HepG2 (cell line): Measurements from ENCODE around the gene KHNYN. TPM values are rescaled to one million over a fixed set of nuclear protein-coding genes. Genes with fewer than 3 reads are reported as not detected.

Experiments used
- ARID4A ChIP-seq: sonication (generic); formaldehyde crosslinking; IDR thresholded peaks from 2 replicates; pipeline ENCODE4 v1.5.0; 2020; ENCODE audit warnings: mild to moderate bottlenecking, missing genetic modification reagents, borderline replicate concordance
- BRF2 ChIP-seq: sonication (generic); formaldehyde crosslinking; IDR thresholded peaks from 2 replicates; pipeline ENCODE4 v1.8.1; 2022; ENCODE audit warnings: mild to moderate bottlenecking, missing genetic modification reagents
- CERS6 ChIP-seq: sonication (generic); formaldehyde crosslinking; IDR thresholded peaks from 2 replicates; pipeline ENCODE4 v1.5.0; 2020; ENCODE audit warnings: missing genetic modification reagents
- DBP ChIP-seq: sonication (generic); formaldehyde crosslinking; IDR thresholded peaks from 2 replicates; pipeline ENCODE4 v1.4.0; 2020; ENCODE audit warnings: missing genetic modification reagents; ENCODE audit errors: not compliant biosample characterization
- FOSL2 ChIP-seq: sonication (generic); formaldehyde crosslinking; IDR thresholded peaks from 2 replicates; pipeline ENCODE4 v1.4.0; 2020; ENCODE audit warnings: missing genetic modification reagents
- KAT8 ChIP-seq: IDR thresholded peaks from 2 replicates; pipeline ENCODE4 v1.6.1; 2016; ENCODE audit warnings: missing genetic modification reagents, missing compliant biosample characterization
- PBX2 ChIP-seq: IDR thresholded peaks from 2 replicates; pipeline ENCODE4 v1.6.1; 2016; ENCODE audit warnings: control low read depth
- RFX5 ChIP-seq: IDR thresholded peaks from 2 replicates; pipeline ENCODE4 v1.6.1; 2011; ENCODE audit warnings: low read depth, low read length, improper control_type of control experiment
- RFXAP ChIP-seq: sonication (generic); formaldehyde crosslinking; IDR thresholded peaks from 2 replicates; pipeline ENCODE4 v1.4.0; 2020; ENCODE audit warnings: missing genetic modification reagents, borderline replicate concordance
- ZBTB37 ChIP-seq: sonication (generic); formaldehyde crosslinking; IDR thresholded peaks from 2 replicates; pipeline ENCODE4 v1.4.0; 2020; ENCODE audit warnings: mild to moderate bottlenecking, missing genetic modification reagents
- ZKSCAN8 ChIP-seq: IDR thresholded peaks from 2 replicates; pipeline ENCODE4 v1.6.1; 2016; ENCODE audit warnings: borderline replicate concordance, missing genetic modification reagents, missing compliant biosample characterization
- ZNF382 ChIP-seq: sonication (generic); formaldehyde crosslinking; IDR thresholded peaks from 2 replicates; pipeline ENCODE4 v1.5.0; 2020; ENCODE audit warnings: missing genetic modification reagents, mild to moderate bottlenecking, borderline replicate concordance
- ZNF556 ChIP-seq: sonication (generic); formaldehyde crosslinking; IDR thresholded peaks from 2 replicates; pipeline ENCODE4 v1.4.0; 2020; ENCODE audit warnings: mild to moderate bottlenecking, missing genetic modification reagents, borderline replicate concordance
- ZNF773 ChIP-seq: sonication (generic); formaldehyde crosslinking; IDR thresholded peaks from 2 replicates; pipeline ENCODE4 v1.4.0; 2020; ENCODE audit warnings: missing genetic modification reagents, borderline replicate concordance
- ZNF777 ChIP-seq: sonication (generic); formaldehyde crosslinking; IDR thresholded peaks from 2 replicates; pipeline ENCODE4 v1.4.0; 2020; ENCODE audit warnings: missing genetic modification reagents
- ZNF780A ChIP-seq: sonication (generic); formaldehyde crosslinking; IDR thresholded peaks from 2 replicates; pipeline ENCODE4 v1.8.0; 2022; ENCODE audit warnings: mild to moderate bottlenecking, missing genetic modification reagents, moderate library complexity
- ZNF879 ChIP-seq: sonication (generic); formaldehyde crosslinking; IDR thresholded peaks from 2 replicates; pipeline ENCODE4 v1.8.1; 2023; ENCODE audit warnings: missing genetic modification reagents
- polyA plus RNA-seq, 8 experiments: library from polyadenylated mRNA; depleted of rRNA in 3 of 8; stranded (reverse) in 7 of 8; unstranded in 1 of 8; fragments of >200 nt; fragmentation: Illumina TruSeq in 4 of 8; extraction: Trizol in 4 of 8; gene quantifications; 2 replicates each; pipeline versions ENCODE4 v1.2.1 to v1.2.3, GENCODE V29; 2011 to 2016; ENCODE audit warnings: low read depth in 4 of 8, missing spikeins in 1 of 8, mixed read lengths in 1 of 8; ENCODE audit not compliant: insufficient read depth in 1 of 8
- total RNA-seq, 5 experiments: library from RNA; depleted of rRNA; stranded (reverse); fragments of >200 nt; fragmentation: Illumina TruSeq; extraction: Trizol; gene quantifications; 2 replicates each; pipeline ENCODE4 v1.2.3, GENCODE V29; 2016; ENCODE audit warnings: low read depth in 1 of 5

The KHNYN gene
- total and polyA plus RNA-seq, 2 of the 13 experiments (the other 11 are each of a cell fraction or from before 2014, with no cell fraction given) = 52.8 to 75.7 TPM

GRCh38 chr14:24429395-24430142, at the start of gene KHNYN, which contains the start of gene CBLN3 (continued):
- TF ChIP-seq BRF2 (CRISPR knock-in tag) (peak; percentile 91; the same call in 1 of the 2 replicates), ZBTB37 (no peak), ZNF780A (0 out of 2 replicates have a peak, but pooled peaks have one; percentile 6), ZNF382 (CRISPR knock-in tag) (no peak), CERS6 (CRISPR knock-in tag) (0 out of 2 replicates have a peak, but pooled peaks have one; percentile 12), ZNF879 (CRISPR knock-in tag) (peak; percentile 82; the same call in 1 of the 2 replicates), ZNF773 (peak; percentile 61; the same call in 1 of the 2 replicates), FOSL2 (CRISPR knock-in tag) (peak; percentile 85), ZNF777 (peak; percentile 99), ZNF556 (CRISPR knock-in tag) (peak; percentile 63; the same call in 1 of the 2 replicates), PBX2 (CRISPR knock-in tag) (no peak), RFXAP (CRISPR knock-in tag) (peak; percentile 38; the same call in 1 of the 2 replicates), DBP (CRISPR knock-in tag) (no peak), RFX5 (no peak), ARID4A (peak; percentile 75; the same call in 1 of the 2 replicates), ZKSCAN8 (CRISPR knock-in tag) (peak; percentile 80), KAT8 (CRISPR knock-in tag) (peak; percentile 88)
